Stimulated activated naive CD8-positive, alpha-beta T cell treated with anti-CD3 and anti-CD28 coated beads, Interleukin-15, amount 100 ng/mL, for 72 hours (primary cell): Measurements from ENCODE around the gene SBK2.
A peak's percentile ranks its signal among the peaks of the same experiment; 100 is the strongest.
"Not testable (repeated sequence)": the region's sequence is repeated elsewhere in the genome, so short reads cannot be mapped to it uniquely, and the experiment has no call there.

Experiments used
- ATAC-seq: fragments of 150-1000 bp; cut with Tn5 transposase; 2 replicates; pipeline ENCODE4 v1.10.0; 2021; ENCODE audit warnings: mild to moderate bottlenecking, moderate library complexity
- DNase-seq, 2 donors: peaks; one replicate each; pipeline ENCODE4 v3.0.0; 2021 to 2022
- H3K27ac Mint-ChIP-seq, 2 donors: one replicate each; pipeline ENCODE4 v1.8.0; 2022; ENCODE audit warnings: mild to moderate bottlenecking in 2 of 2, mixed read lengths in 2 of 2, moderate library complexity in 2 of 2
- H3K27me3 Mint-ChIP-seq: one replicate; pipeline ENCODE4 v1.8.0; 2022; ENCODE audit warnings: mixed read lengths
- H3K4me1 Mint-ChIP-seq: one replicate; pipeline ENCODE4 v1.8.0; 2022; ENCODE audit warnings: mild to moderate bottlenecking, mixed read lengths
- H3K4me3 Mint-ChIP-seq, 2 donors: one replicate each; pipeline ENCODE4 v1.8.0; 2022; ENCODE audit warnings: mild to moderate bottlenecking in 2 of 2, mixed read lengths in 2 of 2, moderate library complexity in 1 of 2
- H3K9me3 Mint-ChIP-seq, 2 donors: one replicate each; pipeline ENCODE4 v1.8.0; 2022; ENCODE audit warnings: mixed read lengths in 2 of 2

SBK2 gene

GRCh38 chr19:55569477-55569876, 32.5 kb upstream of the SBK2 start:
- not testable (repeated sequence) for ATAC-seq, H3K4me3 Mint-ChIP-seq, H3K9me3 Mint-ChIP-seq, DNase-seq, H3K27me3 Mint-ChIP-seq, H3K4me1 Mint-ChIP-seq, H3K27ac Mint-ChIP-seq

- ATAC-seq (no peak), DNase-seq (no peak)
- H3K27me3 Mint-ChIP-seq, result peaks cover 5% of the 10 kb centered on the region
- H3K27ac Mint-ChIP-seq, result no peak overlapping the region
- H3K4me3 Mint-ChIP-seq, result no peak overlapping the region
- no peaks in the 10 kb centered on the region for H3K9me3 Mint-ChIP-seq
- H3K4me1 Mint-ChIP-seq, result no peaks in the 10 kb centered on the region
These were observed 30.9 kb upstream of the SBK2 start for GRCh38 chr19:55567708-55568328.

- Mint-ChIP-seq H3K27me3 (peaks cover 5% of the 10 kb centered on the region), H3K9me3 (no peaks in the 10 kb centered on the region), H3K27ac (no peak overlapping the region), H3K4me1 (no peaks in the 10 kb centered on the region), H3K4me3 (no peak overlapping the region)
- DNase-seq (no peak), ATAC-seq (no peak)
These were observed 29.9 kb upstream of the SBK2 start for GRCh38 chr19:55566823-55567222.

GRCh38 chr19:55563261-55563690, 26.3 kb upstream of the SBK2 start:
- ATAC-seq, result no peak
- no peaks in the 10 kb centered on the region for H3K9me3 Mint-ChIP-seq
- H3K4me3 Mint-ChIP-seq, result no peak overlapping the region
- DNase-seq, result no peak
- no peaks in the 10 kb centered on the region for H3K4me1 Mint-ChIP-seq
- no peak overlapping the region for H3K27ac Mint-ChIP-seq
- peaks cover 13% of the 10 kb centered on the region for H3K27me3 Mint-ChIP-seq

- DNase-seq (no peak), ATAC-seq (no peak)
- Mint-ChIP-seq H3K4me3 (no peak overlapping the region), H3K4me1 (no peaks in the 10 kb centered on the region), H3K27ac (no peak overlapping the region), H3K27me3 (peaks cover 11% of the 10 kb centered on the region), H3K9me3 (no peaks in the 10 kb centered on the region)
These were observed 22.8 kb upstream of the SBK2 start for GRCh38 chr19:55559684-55560083.

GRCh38 chr19:55554741-55555152, 17.8 kb upstream of the SBK2 start:
- no peak for DNase-seq
- H3K4me1 Mint-ChIP-seq, result no peaks in the 10 kb centered on the region
- peaks cover 20% of the 10 kb centered on the region for H3K27me3 Mint-ChIP-seq
- no peak for ATAC-seq
- no peak overlapping the region for H3K4me3 Mint-ChIP-seq
- H3K27ac Mint-ChIP-seq, result peak overlapping the region in 1 of 2 donors; percentile 93
- H3K9me3 Mint-ChIP-seq, result no peaks in the 10 kb centered on the region

GRCh38 chr19:55554302-55554701, 17.4 kb upstream of the SBK2 start:
- DNase-seq, result no peak
- no peak for ATAC-seq
- H3K4me3 Mint-ChIP-seq, result no peak overlapping the region
- peaks cover 23% of the 10 kb centered on the region for H3K27me3 Mint-ChIP-seq
- peak overlapping the region in 1 of 2 donors; percentile 28 for H3K27ac Mint-ChIP-seq
- H3K9me3 Mint-ChIP-seq, result no peaks in the 10 kb centered on the region
- no peaks in the 10 kb centered on the region for H3K4me1 Mint-ChIP-seq

GRCh38 chr19:55553217-55554182, 16.6 kb upstream of the SBK2 start:
- no peaks in the 10 kb centered on the region for H3K9me3 Mint-ChIP-seq
- no peak for DNase-seq
- no peaks in the 10 kb centered on the region for H3K4me1 Mint-ChIP-seq
- peak overlapping the region in 1 of 2 donors; percentile 73 for H3K27ac Mint-ChIP-seq
- H3K27me3 Mint-ChIP-seq, result peaks cover 24% of the 10 kb centered on the region
- H3K4me3 Mint-ChIP-seq, result no peak overlapping the region
- ATAC-seq, result no peak

GRCh38 chr19:55552620-55553019, 15.7 kb upstream of the SBK2 start:
- Mint-ChIP-seq H3K4me1 (peaks cover under 1% of the 10 kb centered on the region), H3K27ac (peak overlapping the region in 1 of 2 donors; percentile 73), H3K4me3 (no peak overlapping the region), H3K27me3 (peaks cover 33% of the 10 kb centered on the region), H3K9me3 (no peaks in the 10 kb centered on the region)
- ATAC-seq, result no peak
- no peak for DNase-seq

GRCh38 chr19:55552206-55552605, 15.3 kb upstream of the SBK2 start:
- H3K4me3 Mint-ChIP-seq, result no peak overlapping the region
- ATAC-seq, result no peak
- H3K27me3 Mint-ChIP-seq, result peaks cover 37% of the 10 kb centered on the region
- peaks cover 4% of the 10 kb centered on the region for H3K4me1 Mint-ChIP-seq
- no peak for DNase-seq
- no peaks in the 10 kb centered on the region for H3K9me3 Mint-ChIP-seq
- H3K27ac Mint-ChIP-seq, result no peak overlapping the region

- peaks cover 6% of the 10 kb centered on the region for H3K4me1 Mint-ChIP-seq
- no peak for ATAC-seq
- H3K4me3 Mint-ChIP-seq, result no peak overlapping the region
- H3K27me3 Mint-ChIP-seq, result peaks cover 53% of the 10 kb centered on the region
- no peak overlapping the region for H3K27ac Mint-ChIP-seq
- DNase-seq, result no peak
- H3K9me3 Mint-ChIP-seq, result no peaks in the 10 kb centered on the region
These were observed 13.4 kb upstream of the SBK2 start for GRCh38 chr19:55550321-55550650.

- Mint-ChIP-seq H3K27ac (no peak overlapping the region), H3K9me3 (no peaks in the 10 kb centered on the region), H3K4me3 (no peak overlapping the region), H3K4me1 (peaks cover 6% of the 10 kb centered on the region), H3K27me3 (peaks cover 55% of the 10 kb centered on the region)
- ATAC-seq (no peak), DNase-seq (no peak)
These were observed 12.8 kb upstream of the SBK2 start for GRCh38 chr19:55549500-55550320.

- DNase-seq, result no peak
- H3K27ac Mint-ChIP-seq, result no peak overlapping the region
These were observed 10.1 kb upstream of the SBK2 start for GRCh38 chr19:55546822-55547614.

GRCh38 chr19:55546011-55546410, 9.1 kb upstream of the SBK2 start:
- Mint-ChIP-seq H3K27me3 (peaks cover 39% of the 10 kb centered on the region), H3K4me3 (no peak overlapping the region), H3K4me1 (peaks cover 6% of the 10 kb centered on the region), H3K9me3 (peaks cover 0 to 6% of the 10 kb centered on the region in 2 donors), H3K27ac (no peak overlapping the region)
- DNase-seq (no peak), ATAC-seq (no peak)

More at GRCh38 chr19:55546822-55547614, 10.1 kb upstream of the SBK2 start:
- no peak for ATAC-seq
- Mint-ChIP-seq H3K27me3 (peaks cover 40% of the 10 kb centered on the region), H3K4me1 (peaks cover 6% of the 10 kb centered on the region), H3K4me3 (no peak overlapping the region), H3K9me3 (peaks cover 0 to 6% of the 10 kb centered on the region in 2 donors)

GRCh38 chr19:55545443-55545842, 8.5 kb upstream of the SBK2 start, which contains the start of gene SBK3:
Gene SBK3 (minus strand): TSS chr19:55545543. CDS start chr19:55545543, 0 bp downstream.
- Mint-ChIP-seq H3K27ac (no peak within 1 kb of the TSS), H3K9me3 (peaks cover 0 to 6% of the 10 kb centered on the region in 2 donors), H3K4me1 (peaks cover 6% of the 10 kb centered on the region), H3K27me3 (peaks cover 39% of the 10 kb centered on the region), H3K4me3 (no peak within 1 kb of the TSS)
- ATAC-seq, result no peak
- no peak for DNase-seq
